CD4-positive, alpha-beta T cell treated with Interleukin-12 subunit alpha and Interleukin-12 subunit beta, for 1 hour (primary cell): ENCODE measurements around the gene IPO4.

Experiments
- DNase-seq: peaks from one replicate; pipeline ENCODE4 v3.0.0-alpha.2; 2020

Gene IPO4

DNA sequence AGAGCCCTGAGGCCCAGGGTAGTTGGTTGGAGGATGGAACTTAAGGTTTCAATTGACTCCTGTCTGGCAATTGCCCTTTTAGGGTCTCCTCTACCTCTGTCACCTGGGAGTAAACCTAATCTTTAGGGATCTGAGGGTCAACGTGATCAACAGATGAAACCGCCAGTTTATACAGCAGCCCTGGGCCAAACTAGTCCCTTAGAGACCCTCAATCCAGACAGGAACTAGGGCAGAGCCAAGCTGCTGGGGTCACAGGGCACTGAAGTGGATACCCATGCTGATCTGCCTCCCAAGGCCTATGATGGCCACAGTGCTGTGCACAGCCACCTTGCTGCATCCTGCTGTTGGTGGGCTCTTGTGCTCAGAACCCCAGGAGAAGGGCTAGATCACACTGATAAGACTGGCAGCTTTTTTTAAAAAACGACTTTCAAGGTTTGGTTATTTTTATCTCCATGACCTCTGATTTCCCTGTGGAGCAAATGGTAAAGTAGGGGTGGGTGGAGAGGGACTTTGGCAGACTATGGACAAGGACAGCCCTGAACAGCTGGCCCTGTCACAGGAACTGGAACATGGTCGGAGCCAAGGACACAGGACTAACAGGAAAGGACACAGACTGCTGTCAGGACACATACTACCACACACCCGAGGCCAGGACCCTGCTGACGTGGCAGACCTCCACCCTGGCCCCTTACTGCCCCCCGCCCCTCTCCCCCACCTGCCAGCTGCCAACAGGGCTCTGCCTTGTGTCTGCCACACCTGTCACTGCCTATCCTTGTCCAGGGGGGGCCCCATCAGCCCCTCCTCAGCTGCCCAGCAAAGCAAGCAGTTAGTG, 57.7 kb downstream of the IPO4 start:
- DNase-seq, result no peak

DNA sequence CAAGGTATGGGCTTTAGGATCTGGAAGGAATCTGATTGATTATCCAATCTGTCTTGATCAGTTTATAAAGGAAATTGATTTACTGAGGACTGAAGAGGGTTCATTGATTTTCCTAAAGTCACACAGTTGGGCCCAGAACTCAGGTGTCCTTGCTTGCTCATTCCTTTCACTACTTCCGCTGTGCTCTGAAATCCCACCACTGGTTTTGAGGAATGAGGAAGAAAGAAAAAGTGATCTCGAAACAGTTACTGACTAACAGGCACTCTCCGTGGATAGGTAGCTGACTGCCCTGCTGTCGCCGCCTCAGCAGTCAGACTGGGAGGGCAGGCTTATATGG, 58.3 kb downstream of the IPO4 start, which contains the start of gene FITM1:
FITM1 (plus strand) TSS at position 280 of the 337 bp plus-strand sequence. CDS start 905 bp downstream, outside the sequence.
- DNase-seq, result no peak
